Liver (tissue), 9 donors: Measurements from ENCODE around the gene GAST. TPM values are rescaled to one million over a fixed set of nuclear protein-coding genes. Genes with fewer than 3 reads are reported as not detected.

Source experiments
- DNase-seq: peaks from one replicate; pipeline ENCODE4 v3.0.0-alpha.2; 2017; ENCODE audit warnings: low spot score
- H3K27ac ChIP-seq, 2 donors: one replicate each; pipeline ENCODE4 v1.7.0; 2013; ENCODE audit warnings: inconsistent platforms in 2 of 2, low read length in 2 of 2, control low read depth in 1 of 2, low read depth in 1 of 2, mild to moderate bottlenecking in 1 of 2
- H3K27me3 ChIP-seq, 4 donors: one replicate each; pipeline versions ENCODE4 v1.6.1 to v1.7.0; 2013; ENCODE audit warnings: low read length in 3 of 4, inconsistent platforms in 1 of 4, mild to moderate bottlenecking in 1 of 4, moderate library complexity in 1 of 4; ENCODE audit not compliant: control insufficient read depth in 4 of 4, insufficient read depth in 4 of 4
- H3K36me3 ChIP-seq, 4 donors: one replicate each; pipeline versions ENCODE4 v1.6.1 to v1.7.0; 2013; ENCODE audit warnings: low read length in 3 of 4, mild to moderate bottlenecking in 3 of 4, low read depth in 1 of 4, moderate library complexity in 1 of 4; ENCODE audit not compliant: control insufficient read depth in 4 of 4, insufficient read depth in 3 of 4
- H3K4me1 ChIP-seq, 4 donors: one replicate each; pipeline versions ENCODE4 v1.6.1 to v1.7.0; 2013; ENCODE audit warnings: low read length in 3 of 4, mild to moderate bottlenecking in 3 of 4, moderate library complexity in 1 of 4; ENCODE audit not compliant: control insufficient read depth in 4 of 4, insufficient read depth in 4 of 4
- H3K4me3 ChIP-seq, 3 donors: one replicate each; pipeline versions ENCODE4 v1.6.1 to v1.7.0; 2013; ENCODE audit warnings: low read length in 3 of 3, control low read depth in 1 of 3, low read depth in 1 of 3, mild to moderate bottlenecking in 1 of 3
- H3K9ac ChIP-seq, 2 donors: one replicate each; pipeline ENCODE4 v1.7.0; 2013; ENCODE audit warnings: low read length in 2 of 2, mild to moderate bottlenecking in 2 of 2, moderate library complexity in 2 of 2, control low read depth in 1 of 2, low read depth in 1 of 2
- H3K9me3 ChIP-seq, 4 donors: one replicate each; pipeline versions ENCODE4 v1.6.1 to v1.7.0; 2013; ENCODE audit warnings: low read length in 3 of 4; ENCODE audit not compliant: control insufficient read depth in 4 of 4
- ATF3 ChIP-seq: IDR thresholded peaks from 2 replicates; pipeline ENCODE4 v1.6.1; 2016; ENCODE audit warnings: antibody characterized with exemption
- EGR1 ChIP-seq, 2 donors: IDR thresholded peaks; 2 replicates each; pipeline ENCODE4 v1.6.1; 2016 to 2018; ENCODE audit warnings: antibody characterized with exemption in 2 of 2, low read depth in 2 of 2
- FOXA1 ChIP-seq: IDR thresholded peaks from 2 replicates; pipeline ENCODE4 v1.6.1; 2016; ENCODE audit warnings: antibody characterized with exemption
- HNF4A ChIP-seq, 2 donors: conservative IDR thresholded peaks; 2 replicates each; pipeline ENCODE4 v1.6.1; 2016; ENCODE audit warnings: antibody characterized with exemption in 2 of 2, mild to moderate bottlenecking in 2 of 2
- HNF4G ChIP-seq: IDR thresholded peaks from 2 replicates; pipeline ENCODE4 v1.6.1; 2016; ENCODE audit warnings: antibody characterized with exemption
- JUND ChIP-seq, 2 donors: IDR thresholded peaks; 2 replicates each; pipeline ENCODE4 v1.6.1; 2016; ENCODE audit warnings: antibody characterized with exemption in 2 of 2
- MAX ChIP-seq: IDR thresholded peaks from 2 replicates; pipeline ENCODE4 v1.6.1; 2016; ENCODE audit warnings: antibody characterized with exemption
- NR2F2 ChIP-seq: IDR thresholded peaks from 2 replicates; pipeline ENCODE4 v1.6.1; 2016; ENCODE audit warnings: antibody characterized with exemption
- RAD21 ChIP-seq, 2 donors: IDR thresholded peaks; 2 replicates each; pipeline ENCODE4 v1.6.1; 2016; ENCODE audit warnings: antibody characterized with exemption in 2 of 2, mild to moderate bottlenecking in 2 of 2
- RXRA ChIP-seq, 2 donors: IDR thresholded peaks; 2 replicates each; pipeline ENCODE4 v1.6.1; 2017 to 2018; ENCODE audit warnings: antibody characterized with exemption in 2 of 2, mild to moderate bottlenecking in 1 of 2
- TAF1 ChIP-seq: conservative IDR thresholded peaks from 2 replicates; pipeline ENCODE4 v1.6.1; 2016; ENCODE audit warnings: antibody characterized with exemption, mild to moderate bottlenecking
- YY1 ChIP-seq: IDR thresholded peaks from 2 replicates; pipeline ENCODE4 v1.6.1; 2016; ENCODE audit warnings: antibody characterized with exemption, mild to moderate bottlenecking
- ZBTB33 ChIP-seq: IDR thresholded peaks from 2 replicates; pipeline ENCODE4 v1.6.1; 2016; ENCODE audit warnings: antibody characterized with exemption
- WGBS: extraction: QIAGEN DNeasy Blood & Tissue Kit; methylation state at CpG from one replicate; pipeline ENCODE4 v1.1.7; 2013; 5-methylcytosine and 5-hydroxymethylcytosine counted together
- polyA plus RNA-seq, 2 donors: library from polyadenylated mRNA; stranded (reverse) in 1 of 2; unstranded in 1 of 2; fragments of 200-250 nt in 1 of 2; fragments of >200 nt in 1 of 2; fragmentation: Nextera tagmentation in 1 of 2; extraction: Ambion mirVana in 1 of 2; gene quantifications; one replicate each; pipeline versions ENCODE4 v1.2.1 to v1.2.3, GENCODE V29; 2013 to 2015
- total RNA-seq, 2 donors: library from RNA; depleted of rRNA; stranded (reverse); fragments of >200 nt; gene quantifications; one replicate each; pipeline ENCODE4 v1.2.3, GENCODE V29; 2014
- TF ChIP-seq, protein P1 (sequence below): fragments of 150-350 bp; IDR thresholded peaks from 2 replicates; pipeline ENCODE4 v1.5.1; 2017; ENCODE audit warnings: improper control_type of control experiment, low read depth, low read length; ENCODE audit not compliant: missing input control
- donor health status: healthy.
- donor health status: healthy.
- donor health status: healthy.
- donor health status: healthy.
- donor health status: healthy.

The GAST gene
- total and polyA plus RNA-seq, 4 donors = not detected

GRCh38 chr17:41722231-41722630, 10.1 kb downstream of the GAST start:
- Histone ChIP-seq H3K4me3 (no peak overlapping the region), H3K27ac (no peak overlapping the region), H3K9ac (no peak overlapping the region), H3K27me3 (no peaks in the 10 kb centered on the region), H3K4me1 (peaks cover 0 to 4% (median 0%) of the 10 kb centered on the region in 4 donors), H3K9me3 (no peaks in the 10 kb centered on the region), H3K36me3 (no peaks in the 10 kb centered on the region)
- TF ChIP-seq HNF4G = no peak
- no peak for TF ChIP-seq RAD21 (IDR thresholded peaks at IDR 0.05)
- no peak for TF ChIP-seq YY1
- TF ChIP-seq, protein P1, sequence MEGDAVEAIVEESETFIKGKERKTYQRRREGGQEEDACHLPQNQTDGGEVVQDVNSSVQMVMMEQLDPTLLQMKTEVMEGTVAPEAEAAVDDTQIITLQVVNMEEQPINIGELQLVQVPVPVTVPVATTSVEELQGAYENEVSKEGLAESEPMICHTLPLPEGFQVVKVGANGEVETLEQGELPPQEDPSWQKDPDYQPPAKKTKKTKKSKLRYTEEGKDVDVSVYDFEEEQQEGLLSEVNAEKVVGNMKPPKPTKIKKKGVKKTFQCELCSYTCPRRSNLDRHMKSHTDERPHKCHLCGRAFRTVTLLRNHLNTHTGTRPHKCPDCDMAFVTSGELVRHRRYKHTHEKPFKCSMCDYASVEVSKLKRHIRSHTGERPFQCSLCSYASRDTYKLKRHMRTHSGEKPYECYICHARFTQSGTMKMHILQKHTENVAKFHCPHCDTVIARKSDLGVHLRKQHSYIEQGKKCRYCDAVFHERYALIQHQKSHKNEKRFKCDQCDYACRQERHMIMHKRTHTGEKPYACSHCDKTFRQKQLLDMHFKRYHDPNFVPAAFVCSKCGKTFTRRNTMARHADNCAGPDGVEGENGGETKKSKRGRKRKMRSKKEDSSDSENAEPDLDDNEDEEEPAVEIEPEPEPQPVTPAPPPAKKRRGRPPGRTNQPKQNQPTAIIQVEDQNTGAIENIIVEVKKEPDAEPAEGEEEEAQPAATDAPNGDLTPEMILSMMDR = no peak
- TF ChIP-seq RXRA (IDR thresholded peaks at IDR 0.05) = no peak
- TF ChIP-seq HNF4A (conservative IDR thresholded peaks at IDR 0.05) = no peak
- TF ChIP-seq JUND (IDR thresholded peaks at IDR 0.05) = no peak
- TF ChIP-seq FOXA1 = no peak
- TF ChIP-seq MAX = no peak
- TF ChIP-seq ATF3 = no peak
- DNase-seq = no peak
- WGBS = 91% methylated on average over 7 of the region's 7 CpGs

GRCh38 chr17:41723801-41724475, 11.8 kb downstream of the GAST start:
- Histone ChIP-seq H3K4me1 (no peaks in the 10 kb centered on the region), H3K9ac (no peak overlapping the region), H3K9me3 (no peaks in the 10 kb centered on the region), H3K27ac (no peak overlapping the region), H3K4me3 (no peak overlapping the region), H3K36me3 (no peaks in the 10 kb centered on the region), H3K27me3 (no peaks in the 10 kb centered on the region)
- TF ChIP-seq MAX (no peak), RAD21 (IDR thresholded peaks at IDR 0.05) (no peak), TAF1 (no peak), NR2F2 (no peak), YY1 (no peak), ZBTB33 (no peak), EGR1 (IDR thresholded peaks at IDR 0.05; ENCODE audit: low read depth in 2 of 2) (no peak), ATF3 (no peak), HNF4A (conservative IDR thresholded peaks at IDR 0.05) (no peak), JUND (IDR thresholded peaks at IDR 0.05) (no peak)
- no peak for DNase-seq
- 83% methylated on average over 12 of the region's 12 CpGs for WGBS
